HCT116 (cell line): ENCODE data around the gene TEKT5. TPM values are rescaled to one million over a fixed set of nuclear protein-coding genes. Genes with fewer than 3 reads are reported as not detected.

Experiments used
- ATAC-seq: fragments of 200-7000 bp; cut with Tn5 transposase; 2 replicates; pipeline ENCODE4 v1.9.1; 2020; ENCODE audit warnings: mild to moderate bottlenecking, moderate library complexity
- BruUV-seq: library from RNA; stranded (reverse); fragments of 400-500 nt; replicated peaks from 2 replicates; lab custom pipeline; 2021; lab: Mats Ljungman, UMichigan
- CTCF ChIA-PET: fragments of 300-600 bp; sonication (Branson Sonifier 250); formaldehyde crosslinking; loops from one replicate; lab custom pipeline; 2021; ENCODE audit warnings: antibody characterized with exemption; lab: Charles Lee
- POLR2A ChIA-PET: fragments of 300-600, 350-600 bp; sonication (Branson Sonifier 250); formaldehyde crosslinking; loops from one replicate; lab custom pipeline; 2021; ENCODE audit warnings: antibody characterized with exemption; lab: Charles Lee
- RAD21 ChIA-PET, 2 experiments: fragments of 300-600 bp; sonication (Branson Sonifier 250); formaldehyde crosslinking; loops; one replicate each; lab custom pipeline; 2023; ENCODE audit warnings: low total read pairs in 2 of 2; ENCODE audit not compliant: uncharacterized antibody in 2 of 2, unreplicated experiment in 2 of 2, low non-redundant PET in 1 of 2; lab: Charles Lee
- DNase-seq: peaks from one replicate; pipeline ENCODE4 v3.0.0-alpha.2; 2010; ENCODE audit warnings: low read depth, low spot score
- H2AFZ ChIP-seq: fragments of 200-600 bp; shearing (Covaris generic), sonication (generic); 2 replicates; pipeline ENCODE4 v1.6.1; 2017; ENCODE audit warnings: low read depth, mixed run types, mixed read lengths, antibody characterized with exemption, low read length; ENCODE audit not compliant: poor library complexity, severe bottlenecking
- H3K27ac ChIP-seq: 2 replicates; pipeline ENCODE4 v1.5.1; 2012; ENCODE audit warnings: low read depth, low read length
- H3K27me3 ChIP-seq: fragments of 200-600 bp; sonication (generic); 2 replicates; pipeline ENCODE4 v1.6.1; 2016; ENCODE audit warnings: mixed run types, low read length, mixed read lengths; ENCODE audit not compliant: insufficient read depth
- H3K36me3 ChIP-seq, 2 experiments: fragments of 200-500 bp in 1 of 2; fragments of 200-600 bp in 1 of 2; sonication (Bioruptor generic) in 1 of 2; sonication (generic) in 1 of 2; 2 replicates each; pipeline versions ENCODE4 v1.5.1 to v1.6.1; 2014 to 2016; ENCODE audit warnings: low read length in 2 of 2, inconsistent platforms in 1 of 2, mixed read lengths in 1 of 2, mixed run types in 1 of 2; ENCODE audit not compliant: insufficient read depth in 2 of 2, control insufficient read depth in 1 of 2
- H3K4me1 ChIP-seq, 2 experiments: fragments of 200-600 bp in 1 of 2; sonication (generic) in 1 of 2; 2 replicates each; pipeline versions ENCODE4 v1.5.1 to v1.6.1; 2012 to 2017; ENCODE audit warnings: low read length in 2 of 2, inconsistent platforms in 1 of 2, mild to moderate bottlenecking in 1 of 2, mixed read lengths in 1 of 2, mixed run types in 1 of 2, moderate library complexity in 1 of 2; ENCODE audit not compliant: insufficient read depth in 2 of 2, control insufficient read depth in 1 of 2
- H3K4me2 ChIP-seq: fragments of 200-600 bp; sonication (generic); 2 replicates; pipeline ENCODE4 v1.6.1; 2017; ENCODE audit warnings: mixed run types, low read length, mixed read lengths
- H3K4me3 ChIP-seq, 2 experiments: fragments of 200-600 bp in 1 of 2; sonication (generic) in 1 of 2; replicated peaks in 1 of 2; 2 replicates each; pipeline ENCODE4 v1.5.1; 2011 to 2016; ENCODE audit warnings: low read length in 2 of 2, control low read depth in 1 of 2, low read depth in 1 of 2, mild to moderate bottlenecking in 1 of 2, mixed read lengths in 1 of 2, mixed run types in 1 of 2
- H3K79me2 ChIP-seq: fragments of 200-600 bp; sonication (generic); 2 replicates; pipeline ENCODE4 v1.6.1; 2017; ENCODE audit warnings: mild to moderate bottlenecking, mixed run types, low read length, moderate library complexity, mixed read lengths; ENCODE audit not compliant: insufficient read depth
- H3K9ac ChIP-seq: fragments of 200-600 bp; sonication (generic); 2 replicates; pipeline ENCODE4 v1.6.1; 2016; ENCODE audit warnings: low read length, mixed read lengths
- H3K9me2 ChIP-seq: fragments of 200-600 bp; sonication (generic), shearing (Covaris generic); 2 replicates; pipeline ENCODE4 v1.6.1; 2017; ENCODE audit warnings: mixed run types, mild to moderate bottlenecking, moderate library complexity; ENCODE audit not compliant: insufficient read depth
- H3K9me3 ChIP-seq, 2 experiments: fragments of 200-500 bp in 1 of 2; fragments of 200-600 bp in 1 of 2; sonication (Bioruptor generic) in 1 of 2; sonication (generic) in 1 of 2; 2 replicates each; pipeline ENCODE4 v1.6.1; 2014 to 2017; ENCODE audit warnings: low read length in 2 of 2, mixed read lengths in 2 of 2, inconsistent platforms in 1 of 2, low read depth in 1 of 2, mild to moderate bottlenecking in 1 of 2, mixed run types in 1 of 2, moderate library complexity in 1 of 2; ENCODE audit not compliant: control insufficient read depth in 1 of 2, insufficient read depth in 1 of 2
- H4K20me1 ChIP-seq: fragments of 200-600 bp; sonication (generic), shearing (Covaris generic); 2 replicates; pipeline ENCODE4 v1.6.1; 2017; ENCODE audit warnings: mixed run types, mild to moderate bottlenecking, moderate library complexity; ENCODE audit not compliant: insufficient read depth
- CBX3 ChIP-seq: IDR thresholded peaks from 2 replicates; pipeline ENCODE4 v1.6.1; 2012; ENCODE audit warnings: low read depth
- CEBPB ChIP-seq: IDR thresholded peaks from 2 replicates; pipeline ENCODE4 v1.6.1; 2012; ENCODE audit warnings: low read depth
- EGR1 ChIP-seq: IDR thresholded peaks from 2 replicates; pipeline ENCODE4 v1.6.1; 2012; ENCODE audit warnings: low read depth
- ELF1 ChIP-seq: IDR thresholded peaks from 2 replicates; pipeline ENCODE4 v1.6.1; 2012; ENCODE audit warnings: low read depth, borderline replicate concordance
- EZH2phosphoT487 ChIP-seq: fragments of 200-600 bp; IDR thresholded peaks from 2 replicates; pipeline ENCODE4 v1.6.1; 2018; ENCODE audit warnings: antibody characterized with exemption, borderline replicate concordance
- FOSL1 ChIP-seq: IDR thresholded peaks from 2 replicates; pipeline ENCODE4 v1.6.1; 2012; ENCODE audit warnings: low read depth
- JUND ChIP-seq: IDR thresholded peaks from 2 replicates; pipeline ENCODE4 v1.6.1; 2012
- POLR2AphosphoS5 ChIP-seq: IDR thresholded peaks from 2 replicates; pipeline ENCODE4 v1.6.1; 2011; ENCODE audit warnings: mild to moderate bottlenecking, low read depth, low read length, moderate library complexity
- RAD21 ChIP-seq: IDR thresholded peaks from 2 replicates; pipeline ENCODE4 v1.6.1; 2012; ENCODE audit warnings: low read depth, mild to moderate bottlenecking
- SP1 ChIP-seq: IDR thresholded peaks from 2 replicates; pipeline ENCODE4 v1.6.1; 2012; ENCODE audit warnings: low read depth
- TCF7L2 ChIP-seq: IDR thresholded peaks from 2 replicates; pipeline ENCODE4 v1.7.0; 2011; ENCODE audit warnings: borderline replicate concordance, inconsistent platforms; ENCODE audit not compliant: insufficient read depth, insufficient read length; ENCODE audit errors: extremely low read depth
- YY1 ChIP-seq: IDR thresholded peaks from 2 replicates; pipeline ENCODE4 v1.6.1; 2011; ENCODE audit warnings: low read length, low read depth, moderate library complexity, mild to moderate bottlenecking; ENCODE audit not compliant: insufficient replicate concordance; ENCODE audit errors: extremely low read depth
- intact Hi-C: fragments of 100-400 bp; cut with micrococcal nuclease; formaldehyde crosslinking; loops from 2 replicates; pipeline ENCODE4 v1.10.0; 2022
- total RNA-seq: library from RNA; stranded (reverse); gene quantifications from one replicate; pipeline ENCODE4 v1.2.1, GENCODE V29; 2021; ENCODE audit not compliant: unreplicated experiment
- TF ChIP-seq, protein P1 (sequence below): IDR thresholded peaks from 2 replicates; pipeline ENCODE4 v1.6.1; 2011; ENCODE audit warnings: mild to moderate bottlenecking, low read length, moderate library complexity; ENCODE audit not compliant: insufficient replicate concordance; ENCODE audit errors: extremely low read depth

Gene TEKT5
- total RNA-seq, 1 experiment from 2014 or later = 0.37 TPM

DNA sequence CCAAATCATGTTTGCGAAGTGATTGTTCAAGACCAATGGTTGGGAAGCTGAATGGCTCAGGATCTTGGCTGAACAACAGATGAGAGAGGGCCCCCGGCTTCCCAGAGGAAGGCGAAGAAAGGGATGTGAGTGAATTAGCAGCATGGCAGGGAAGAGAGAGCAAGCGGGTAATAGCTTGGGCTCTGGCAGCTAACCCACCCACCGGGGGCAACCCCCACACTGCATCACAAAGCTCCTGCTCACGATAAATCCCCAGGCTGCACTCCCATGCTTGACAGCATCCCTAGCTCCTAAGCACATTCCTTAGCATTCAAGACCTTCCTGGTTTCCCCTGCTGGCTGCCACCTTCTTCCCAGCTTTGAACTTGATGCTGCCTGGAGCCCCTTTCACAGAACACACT lies 88.1 kb downstream of the TEKT5 start:
- Histone ChIP-seq H3K9me2 (no peaks in the 10 kb centered on the region), H3K4me1 (no peaks in the 10 kb centered on the region), H2AFZ (no peak overlapping the region), H3K36me3 (no peaks in the 10 kb centered on the region), H4K20me1 (no peaks in the 10 kb centered on the region), H3K4me3 (no peak overlapping the region), H3K4me2 (no peak overlapping the region), H3K9ac (no peak overlapping the region), H3K9me3 (no peaks in the 10 kb centered on the region), H3K79me2 (no peaks in the 10 kb centered on the region)
- no peak for DNase-seq
- ChIA-PET RAD21 (no interaction called here), POLR2A (no interaction called here), CTCF (no interaction called here)
- BruUV-seq = no TSS peak
- TF ChIP-seq YY1 = no peak
- TF ChIP-seq JUND = no peak
- no peak for TF ChIP-seq EZH2phosphoT487
- TF ChIP-seq SP1 = no peak
- TF ChIP-seq TCF7L2 = no peak
- TF ChIP-seq FOSL1 = no peak
- no peak for TF ChIP-seq RAD21
- no peak for TF ChIP-seq POLR2AphosphoS5
- TF ChIP-seq ELF1 = no peak
- no peak for TF ChIP-seq CBX3
- TF ChIP-seq, protein P1, sequence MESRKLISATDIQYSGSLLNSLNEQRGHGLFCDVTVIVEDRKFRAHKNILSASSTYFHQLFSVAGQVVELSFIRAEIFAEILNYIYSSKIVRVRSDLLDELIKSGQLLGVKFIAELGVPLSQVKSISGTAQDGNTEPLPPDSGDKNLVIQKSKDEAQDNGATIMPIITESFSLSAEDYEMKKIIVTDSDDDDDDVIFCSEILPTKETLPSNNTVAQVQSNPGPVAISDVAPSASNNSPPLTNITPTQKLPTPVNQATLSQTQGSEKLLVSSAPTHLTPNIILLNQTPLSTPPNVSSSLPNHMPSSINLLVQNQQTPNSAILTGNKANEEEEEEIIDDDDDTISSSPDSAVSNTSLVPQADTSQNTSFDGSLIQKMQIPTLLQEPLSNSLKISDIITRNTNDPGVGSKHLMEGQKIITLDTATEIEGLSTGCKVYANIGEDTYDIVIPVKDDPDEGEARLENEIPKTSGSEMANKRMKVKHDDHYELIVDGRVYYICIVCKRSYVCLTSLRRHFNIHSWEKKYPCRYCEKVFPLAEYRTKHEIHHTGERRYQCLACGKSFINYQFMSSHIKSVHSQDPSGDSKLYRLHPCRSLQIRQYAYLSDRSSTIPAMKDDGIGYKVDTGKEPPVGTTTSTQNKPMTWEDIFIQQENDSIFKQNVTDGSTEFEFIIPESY = no peak
- TF ChIP-seq CEBPB = no peak
- no peak for TF ChIP-seq EGR1
- TF ChIP-seq, all 23 proteins: peak for 0
- Histone ChIP-seq H3K27me3 (no peaks in the 10 kb centered on the region), H3K27ac (no peak overlapping the region)
- intact Hi-C loops = no loop called here
- ATAC-seq = no peak
